Measurements from ENCODE around the gene TPP1.

TPP1 gene

GRCh38 chr11:6587360-6587953, 31.8 kb downstream of the TPP1 start:
- DNase-seq (ENCODE audit: low read depth), result no peak

GRCh38 chr11:6586434-6587359, 32.5 kb downstream of the TPP1 start:
- DNase-seq (ENCODE audit: low read depth), result no peak

- DNase-seq (ENCODE audit: low read depth), result no peak
These were observed 34.7 kb downstream of the TPP1 start for GRCh38 chr11:6584528-6584927.

- DNase-seq (ENCODE audit: low read depth), result no peak
These were observed 35.6 kb downstream of the TPP1 start for GRCh38 chr11:6583584-6583983.

DNA sequence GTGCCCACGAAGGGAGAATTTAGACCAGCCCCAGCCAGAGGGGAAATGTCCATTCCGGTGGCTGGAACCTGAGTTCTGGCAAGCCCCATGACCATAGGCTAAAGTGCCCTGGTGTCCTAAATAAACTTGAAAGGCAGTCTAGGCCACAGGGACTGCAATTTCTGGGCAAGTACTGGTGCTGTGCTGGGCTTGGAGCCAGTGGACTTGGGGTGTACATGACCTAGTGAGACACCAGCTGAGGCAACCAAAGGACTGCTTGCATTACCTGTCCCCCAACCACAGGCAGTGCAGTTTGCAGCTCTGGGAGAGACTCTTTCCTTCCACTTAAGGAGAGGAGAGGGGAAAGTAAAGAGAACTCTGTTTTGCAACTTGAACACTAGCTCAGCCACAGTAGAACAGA, 39.5 kb downstream of the TPP1 start:
- DNase-seq (ENCODE audit: low read depth), result no peak

GRCh38 chr11:6578134-6578533, 41.1 kb downstream of the TPP1 start:
- DNase-seq (ENCODE audit: low read depth), result no peak

GRCh38 chr11:6576471-6577373, 42.5 kb downstream of the TPP1 start:
- no peak for DNase-seq (ENCODE audit: low read depth)

DNA sequence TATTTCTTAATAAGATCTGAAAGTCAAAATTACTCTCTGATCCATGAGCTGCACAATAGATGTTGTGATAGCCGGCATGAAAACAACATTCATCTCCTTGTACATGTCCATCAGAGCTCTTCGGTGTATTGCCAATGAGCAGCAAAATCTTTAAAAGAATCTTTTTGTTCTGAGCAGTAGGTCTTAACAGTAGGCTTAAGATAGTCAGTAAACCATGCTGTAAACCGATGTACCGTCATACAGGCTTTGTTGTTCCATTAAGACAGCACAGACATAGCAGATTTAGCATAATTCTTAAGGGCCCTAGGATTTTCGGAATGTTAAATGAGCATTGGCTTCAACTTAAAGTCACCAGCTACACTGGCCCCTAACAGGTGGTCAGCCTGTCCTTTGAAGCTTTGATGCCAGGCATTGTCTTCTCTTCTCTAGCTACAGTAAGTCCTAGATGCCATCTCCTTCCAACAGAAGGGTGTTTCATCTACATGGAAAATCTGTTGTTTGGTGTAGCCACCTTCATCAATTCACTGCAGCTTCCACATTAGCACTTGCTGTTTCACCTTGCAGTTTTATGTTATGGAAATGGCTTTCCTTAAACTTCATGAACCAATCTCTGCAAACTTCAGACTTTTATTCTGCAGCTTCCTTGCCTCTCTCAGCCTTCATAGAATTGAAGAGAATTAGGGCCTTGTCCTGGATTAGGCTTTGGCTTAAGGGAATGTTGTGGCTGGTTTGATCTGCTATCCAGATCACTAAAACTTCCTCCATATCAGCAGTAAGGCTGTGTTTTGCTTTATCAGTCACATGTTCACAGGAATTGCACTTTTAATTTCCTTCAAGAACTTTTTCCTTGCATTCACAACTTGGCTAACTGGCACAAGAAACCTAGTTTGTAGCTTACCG, 44.2 kb downstream of the TPP1 start:
- DNase-seq (ENCODE audit: low read depth), result no peak

DNA sequence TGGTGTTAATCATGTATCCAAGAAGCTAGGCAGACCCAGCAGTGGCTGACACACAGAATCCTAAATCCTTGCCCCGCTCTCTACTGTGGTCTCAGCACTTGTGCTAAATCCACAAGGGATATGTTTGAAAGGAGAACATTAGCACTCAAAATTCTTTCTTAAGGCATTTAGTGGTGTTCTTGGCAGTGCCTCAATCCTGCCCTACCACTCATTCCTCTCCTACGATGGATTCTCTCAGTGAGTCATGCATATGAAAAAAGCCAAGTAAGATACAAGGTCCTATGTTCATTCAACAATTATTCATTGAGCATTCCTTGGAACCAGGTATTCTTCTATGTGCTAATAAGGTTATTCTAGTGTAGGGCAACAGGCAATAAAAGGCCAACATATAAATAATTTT, 47.0 kb downstream of the TPP1 start:
- no peak for DNase-seq (ENCODE audit: low read depth)

DNA sequence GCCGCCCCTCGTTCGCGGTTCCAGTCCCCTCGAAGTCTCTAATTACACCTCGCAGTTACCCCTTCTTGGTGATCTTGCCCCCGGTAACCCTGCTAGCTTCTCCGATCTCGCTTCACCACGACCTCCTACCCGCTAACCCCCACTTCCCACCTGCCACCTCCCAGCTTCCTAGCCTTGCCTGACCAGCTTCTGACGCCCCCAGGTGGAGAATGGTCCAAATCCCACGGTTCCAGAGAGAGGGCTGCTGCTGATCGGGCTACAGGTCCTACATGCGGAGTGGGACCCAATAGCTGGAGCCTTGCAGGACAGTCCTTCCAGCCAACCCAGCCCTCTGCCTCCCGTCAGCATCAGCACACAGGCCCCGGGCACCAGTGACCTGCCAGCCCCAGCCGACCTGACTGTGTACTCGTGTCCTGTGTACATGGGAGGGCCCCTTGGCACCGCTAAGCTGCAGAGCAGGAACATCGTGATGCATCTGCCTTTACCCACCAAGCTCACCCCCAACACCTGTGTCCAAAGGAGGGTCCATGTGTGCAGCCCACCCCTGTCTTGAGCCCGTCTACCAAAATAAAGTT, 47.7 kb downstream of the TPP1 start:
- no peak for DNase-seq (ENCODE audit: low read depth)

DNA sequence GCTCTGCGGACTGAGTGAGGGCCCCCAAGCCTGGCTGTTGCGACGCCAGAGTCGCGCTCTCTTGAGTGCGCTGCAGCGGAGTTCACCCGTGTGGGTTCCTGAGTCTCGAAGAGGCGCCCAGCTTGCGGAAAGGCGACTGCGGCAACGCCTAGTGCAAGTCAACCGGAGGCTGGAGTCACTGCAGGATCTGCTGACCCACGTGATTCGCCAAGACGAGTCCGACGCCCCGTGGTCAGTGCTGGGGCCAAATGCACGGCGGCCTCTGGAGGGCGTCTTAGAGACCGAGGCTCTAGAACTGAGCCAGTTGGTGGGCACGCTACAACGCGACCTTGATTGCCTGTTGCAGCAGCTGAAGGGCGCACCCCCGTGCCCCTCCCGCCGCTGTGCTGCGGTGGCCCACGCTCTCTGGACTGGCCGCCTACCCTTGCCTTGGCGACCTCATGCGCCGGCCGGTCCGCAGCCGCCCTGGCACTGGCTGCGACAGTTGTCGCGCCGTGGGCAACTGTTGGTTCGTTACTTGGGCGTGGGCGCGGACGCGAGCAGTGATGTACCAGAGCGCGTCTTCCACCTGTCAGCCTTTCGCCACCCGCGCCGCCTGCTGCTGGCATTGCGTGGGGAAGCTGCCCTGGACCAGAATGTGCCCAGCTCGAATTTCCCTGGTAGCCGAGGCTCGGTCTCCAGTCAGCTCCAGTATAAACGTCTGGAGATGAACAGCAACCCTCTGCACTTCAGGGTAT, 48.4 kb downstream of the TPP1 start:
- DNase-seq (ENCODE audit: low read depth), result no peak

GRCh38 chr11:6569706-6570105, 49.5 kb downstream of the TPP1 start:
- no peak for DNase-seq (ENCODE audit: low read depth)

DNA sequence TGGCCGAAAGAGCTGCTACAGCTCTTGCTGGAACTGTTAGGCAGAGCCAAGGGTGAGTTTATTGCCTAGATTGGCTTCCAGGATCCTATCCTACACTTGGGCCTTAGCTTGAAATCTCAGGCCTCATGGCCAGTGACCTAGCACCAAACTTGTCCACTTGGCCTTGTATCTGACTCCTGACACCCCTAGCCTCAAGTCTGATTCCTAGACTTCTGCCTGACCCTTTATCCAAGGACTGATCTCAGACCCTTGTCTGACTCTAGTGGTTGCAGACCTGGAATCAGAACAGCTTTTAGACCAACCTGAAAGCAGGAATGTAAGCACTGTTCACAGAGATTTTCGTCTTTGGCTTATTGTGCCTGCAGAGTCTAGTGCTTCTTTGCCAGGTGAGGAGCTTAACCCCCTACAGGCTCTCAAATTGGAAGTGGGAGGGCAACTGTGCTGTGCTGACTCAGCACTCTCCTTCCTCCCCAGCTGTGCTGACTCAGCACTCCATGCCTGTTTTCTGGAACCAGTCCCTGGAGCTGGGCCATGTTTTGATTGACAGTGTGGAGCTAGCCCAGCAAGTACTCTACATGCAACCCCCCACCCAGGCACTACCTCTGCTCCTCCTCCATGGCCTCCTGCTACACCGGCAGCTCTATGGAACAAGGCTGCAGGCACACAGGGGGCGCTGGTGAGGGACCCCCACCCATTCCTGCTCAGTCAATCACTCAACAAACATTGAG, 50.9 kb downstream of the TPP1 start:
- DNase-seq (ENCODE audit: low read depth), result no peak

DNA sequence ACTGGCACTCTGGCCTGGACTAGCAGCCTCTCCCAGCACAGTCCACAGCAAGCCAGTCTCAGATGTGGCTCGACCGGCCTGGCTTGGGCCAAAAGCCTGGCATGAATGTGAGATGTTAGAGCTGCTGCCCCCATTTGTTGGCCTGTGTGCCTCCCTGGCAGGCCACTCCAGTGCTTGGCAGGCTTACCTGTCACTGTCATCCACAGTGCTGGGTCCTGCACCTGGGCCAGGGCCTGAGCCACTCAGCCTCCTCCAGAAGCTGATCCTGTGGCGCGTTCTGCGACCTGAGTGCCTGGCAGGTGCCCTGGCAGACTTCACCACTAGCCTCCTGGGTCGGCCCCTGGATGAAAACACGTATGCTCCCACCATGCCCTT, 51.9 kb downstream of the TPP1 start:
- DNase-seq (ENCODE audit: low read depth), result no peak

DNA sequence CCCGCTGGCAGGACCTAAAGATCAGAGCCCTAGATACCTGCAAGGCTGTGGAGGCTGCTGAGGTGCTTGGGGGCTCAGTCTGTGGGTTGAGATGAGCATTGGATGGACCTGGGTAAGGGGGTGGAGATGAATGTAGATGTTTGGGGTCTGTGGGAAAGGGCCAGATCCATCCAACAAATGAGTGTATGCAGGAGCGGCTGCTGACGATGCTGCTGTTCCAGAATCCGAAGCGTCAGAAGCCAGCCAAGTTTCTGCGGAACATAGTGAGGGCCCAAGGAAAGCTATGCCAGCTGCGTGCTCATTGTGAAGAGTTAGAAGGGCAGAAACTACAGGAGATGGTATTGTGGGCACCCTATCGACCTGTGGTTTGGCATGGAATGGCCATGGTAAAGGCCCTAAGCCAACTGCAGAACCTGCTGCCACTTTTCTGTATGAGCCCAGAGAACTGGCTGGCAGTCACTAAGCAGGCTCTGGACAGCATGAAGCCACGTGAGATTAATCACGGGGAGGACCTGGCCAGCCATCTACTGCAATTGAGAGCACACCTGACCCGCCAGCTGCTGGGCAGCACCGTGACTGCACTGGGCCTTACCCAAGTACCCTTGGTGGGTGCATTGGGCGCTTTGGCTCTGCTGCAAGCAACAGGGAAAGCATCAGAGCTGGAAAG, 52.4 kb downstream of the TPP1 start:
- no peak for DNase-seq (ENCODE audit: low read depth)

DNA sequence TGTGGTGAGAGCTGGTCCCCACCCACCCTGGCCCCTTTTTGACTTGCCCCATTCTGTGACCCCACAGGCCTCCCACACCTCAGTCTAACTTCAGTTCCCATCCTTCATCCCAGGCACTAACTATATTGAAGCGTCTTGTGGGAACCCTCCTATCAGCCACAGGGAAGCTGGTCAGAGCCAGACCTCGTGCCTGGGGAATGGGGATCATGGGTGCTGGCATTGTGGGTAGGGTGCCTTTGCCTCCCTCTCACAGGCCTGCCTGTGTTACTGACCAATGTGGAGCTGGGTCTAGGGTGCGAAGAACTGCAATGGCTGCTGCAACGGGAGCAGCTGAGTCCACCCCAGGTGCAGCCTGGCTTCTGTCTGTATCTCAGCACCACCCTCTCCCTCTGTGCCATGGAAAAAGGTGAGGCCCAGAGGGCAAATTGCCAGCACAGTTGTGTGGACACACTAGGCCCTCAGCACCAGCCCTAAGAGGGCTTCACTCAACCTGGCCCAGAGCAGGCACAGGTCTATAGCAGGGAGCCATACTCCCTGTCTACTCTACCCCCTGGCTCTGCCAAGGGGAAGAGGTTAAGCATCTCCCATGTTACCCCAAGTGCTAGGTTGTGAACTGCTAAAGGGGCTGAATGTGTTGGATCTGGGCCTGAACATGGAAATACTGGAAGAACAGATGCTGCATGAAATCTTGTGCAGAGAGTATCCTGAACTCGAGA, 53.1 kb downstream of the TPP1 start:
- DNase-seq (ENCODE audit: low read depth), result no peak

- DNase-seq (ENCODE audit: low read depth), result no peak
These were observed 53.9 kb downstream of the TPP1 start for GRCh38 chr11:6565325-6565724.

DNA sequence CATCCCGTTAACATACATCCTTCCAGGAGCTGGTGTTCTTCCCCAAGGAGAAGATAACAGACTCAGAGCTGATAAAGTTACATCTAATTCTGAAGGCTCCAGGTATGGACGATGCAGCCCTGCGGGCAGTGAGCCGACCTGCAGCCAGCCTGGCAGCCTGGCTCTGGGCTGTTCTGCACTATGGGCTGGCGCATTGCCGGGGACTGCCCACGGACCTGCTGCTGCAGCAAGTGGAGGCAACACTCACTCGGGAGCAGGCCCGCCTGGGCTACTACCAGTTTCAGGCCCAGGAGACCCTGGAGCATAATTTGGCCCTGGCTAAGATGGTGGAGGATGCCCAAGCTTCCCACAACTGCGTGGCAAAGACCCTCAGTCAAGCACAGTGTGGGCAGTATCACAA, 55.6 kb downstream of the TPP1 start:
- no peak for DNase-seq (ENCODE audit: low read depth)
